Measurements from ENCODE around the gene RUNX1. TPM values are rescaled to one million over a fixed set of nuclear protein-coding genes. Genes with fewer than 3 reads are reported as not detected.
A peak's percentile ranks its signal among the peaks of the same experiment; 100 is the strongest.

RUNX1 gene
- total RNA-seq, 1 donor from 2014 or later: 109 TPM

- DNase-seq (ENCODE audit: low spot score) (no peak), ATAC-seq (no peak)
- intact Hi-C loops (cut with DNase I): no loop called here
Observed at GRCh38 chr21:35023396-35024070, 25.6 kb downstream of the RUNX1 start.

- intact Hi-C loops (cut with DNase I): no loop called here
- ATAC-seq: peak; percentile 13
- DNase-seq (ENCODE audit: low spot score): no peak
Observed at GRCh38 chr21:35021546-35021945, 27.6 kb downstream of the RUNX1 start.

GRCh38 chr21:35020902-35021301, 28.2 kb downstream of the RUNX1 start:
- intact Hi-C loops (cut with DNase I): no loop called here
- no peak for ATAC-seq
- DNase-seq (ENCODE audit: low spot score): no peak

GRCh38 chr21:35020436-35020835, 28.7 kb downstream of the RUNX1 start:
- ATAC-seq (no peak), DNase-seq (ENCODE audit: low spot score) (no peak)
- intact Hi-C loops (cut with DNase I): no loop called here

GRCh38 chr21:35019631-35020032, 29.5 kb downstream of the RUNX1 start:
- ATAC-seq: no peak
- DNase-seq (ENCODE audit: low spot score): no peak
- intact Hi-C loops (cut with DNase I): no loop called here

GRCh38 chr21:35017256-35017655, 31.8 kb downstream of the RUNX1 start:
- ATAC-seq (no peak), DNase-seq (ENCODE audit: low spot score) (no peak)
- intact Hi-C loops (cut with DNase I): no loop called here

GRCh38 chr21:35016517-35017188, 32.4 kb downstream of the RUNX1 start:
- ATAC-seq: no peak
- intact Hi-C loops (cut with DNase I): no loop called here
- no peak for DNase-seq (ENCODE audit: low spot score)

GRCh38 chr21:35016071-35016470, 33.0 kb downstream of the RUNX1 start:
- DNase-seq (ENCODE audit: low spot score) (no peak), ATAC-seq (no peak)
- intact Hi-C loops (cut with DNase I): no loop called here

- DNase-seq (ENCODE audit: low spot score) (no peak), ATAC-seq (no peak)
- intact Hi-C loops (cut with DNase I): no loop called here
Observed at GRCh38 chr21:35015435-35016024, 33.6 kb downstream of the RUNX1 start.

GRCh38 chr21:35014302-35015041, 34.6 kb downstream of the RUNX1 start:
- intact Hi-C loops (cut with DNase I): no loop called here
- ATAC-seq: no peak

GRCh38 chr21:35011681-35012080, 37.4 kb downstream of the RUNX1 start:
- no peak for ATAC-seq
- intact Hi-C loops (cut with DNase I): no loop called here

More at GRCh38 chr21:35014302-35015041, 34.6 kb downstream of the RUNX1 start:
- no peak for DNase-seq (ENCODE audit: low spot score)

GRCh38 chr21:35010447-35010846, 38.7 kb downstream of the RUNX1 start:
- intact Hi-C loops (cut with DNase I): no loop called here
- DNase-seq (ENCODE audit: low spot score) (no peak), ATAC-seq (no peak)

More at GRCh38 chr21:35011681-35012080, 37.4 kb downstream of the RUNX1 start:
- no peak for DNase-seq (ENCODE audit: low spot score)

- ATAC-seq: no peak
- intact Hi-C loops (cut with DNase I): no loop called here
- no peak for DNase-seq (ENCODE audit: low spot score)
Observed at GRCh38 chr21:35007348-35007747, 41.8 kb downstream of the RUNX1 start.

- ATAC-seq (no peak), DNase-seq (ENCODE audit: low spot score) (no peak)
- intact Hi-C loops (cut with DNase I): no loop called here
Observed at GRCh38 chr21:35006771-35007170, 42.3 kb downstream of the RUNX1 start.

GRCh38 chr21:35006248-35006647, 42.9 kb downstream of the RUNX1 start:
- no peak for DNase-seq (ENCODE audit: low spot score)
- intact Hi-C loops (cut with DNase I): no loop called here
- ATAC-seq: no peak

- intact Hi-C loops (cut with DNase I): no loop called here
- no peak for ATAC-seq
- DNase-seq (ENCODE audit: low spot score): no peak
Observed at GRCh38 chr21:35005560-35006224, 43.4 kb downstream of the RUNX1 start.

- ATAC-seq (no peak), DNase-seq (ENCODE audit: low spot score) (no peak)
Observed at GRCh38 chr21:35005077-35005476, 44.0 kb downstream of the RUNX1 start.

GRCh38 chr21:35004314-35004713, 44.8 kb downstream of the RUNX1 start:
- no peak for ATAC-seq
- intact Hi-C loops (cut with DNase I): no loop called here
- DNase-seq (ENCODE audit: low spot score): no peak

More at GRCh38 chr21:35005077-35005476, 44.0 kb downstream of the RUNX1 start:
- intact Hi-C loops (cut with DNase I): no loop called here
